CD4-positive, alpha-beta T cell treated with Interleukin-12 subunit alpha and Interleukin-12 subunit beta, for 1 hour (primary cell): Measurements from ENCODE around the gene PDCL3.
A peak's percentile ranks its signal among the peaks of the same experiment; 100 is the strongest.

ENCODE experiments used
- DNase-seq: peaks from one replicate; pipeline ENCODE4 v3.0.0-alpha.2; 2020

The PDCL3 gene

GRCh38 chr2:100562613-100563406 lies at the start of gene PDCL3:
Gene PDCL3, plus strand, starts transcription at chr2:100562993. Its CDS starts 75 bp downstream, at chr2:100563068.
- peak; percentile 96 for DNase-seq

- DNase-seq, result no peak
These were observed 49.1 kb upstream of the PDCL3 start for GRCh38 chr2:100513650-100514049.

- no peak for DNase-seq
These were observed 45.2 kb upstream of the PDCL3 start for GRCh38 chr2:100517556-100517955.

GRCh38 chr2:100518801-100519200 lies 44.0 kb upstream of the PDCL3 start:
- no peak for DNase-seq

GRCh38 chr2:100520224-100520623 lies 42.6 kb upstream of the PDCL3 start:
- DNase-seq, result no peak

GRCh38 chr2:100522430-100522829 lies 40.4 kb upstream of the PDCL3 start:
- no peak for DNase-seq

- DNase-seq, result no peak
These were observed 38.5 kb upstream of the PDCL3 start for GRCh38 chr2:100524331-100524730.

- DNase-seq, result no peak
These were observed 35.9 kb upstream of the PDCL3 start for GRCh38 chr2:100526868-100527267.

- no peak for DNase-seq
These were observed 35.3 kb upstream of the PDCL3 start for GRCh38 chr2:100527440-100528015.

GRCh38 chr2:100529176-100529575 lies 33.6 kb upstream of the PDCL3 start:
- DNase-seq, result no peak

GRCh38 chr2:100529900-100530299 lies 32.9 kb upstream of the PDCL3 start:
- DNase-seq, result no peak

GRCh38 chr2:100535855-100536254 lies 26.9 kb upstream of the PDCL3 start:
- no peak for DNase-seq

GRCh38 chr2:100537918-100538317 lies 24.9 kb upstream of the PDCL3 start:
- DNase-seq, result no peak

GRCh38 chr2:100539221-100539620 lies 23.6 kb upstream of the PDCL3 start:
- DNase-seq, result no peak

- DNase-seq, result no peak
These were observed 21.4 kb upstream of the PDCL3 start for GRCh38 chr2:100541404-100541803.

GRCh38 chr2:100542418-100542817 lies 20.4 kb upstream of the PDCL3 start:
- no peak for DNase-seq

GRCh38 chr2:100544911-100545596 lies 17.7 kb upstream of the PDCL3 start:
- no peak for DNase-seq

- DNase-seq, result no peak
These were observed 16.3 kb upstream of the PDCL3 start for GRCh38 chr2:100546469-100546868.

- no peak for DNase-seq
These were observed 14.0 kb upstream of the PDCL3 start for GRCh38 chr2:100548771-100549170.

GRCh38 chr2:100551303-100551702 lies 11.5 kb upstream of the PDCL3 start:
- no peak for DNase-seq

- peak; percentile 49 for DNase-seq
These were observed 7.9 kb upstream of the PDCL3 start for GRCh38 chr2:100554798-100555407.

- no peak for DNase-seq
These were observed 6.0 kb upstream of the PDCL3 start for GRCh38 chr2:100556746-100557145.

- no peak for DNase-seq
These were observed 2.5 kb upstream of the PDCL3 start for GRCh38 chr2:100560216-100560830.
